NCI-H2196 treated with DMSO at 0.1 percent for 48 hours (cell line): ENCODE measurements around the gene FAM13A.

Experiments
- DNase-seq: peaks from one replicate; lab custom pipeline; 2025; ENCODE audit not compliant: unreplicated experiment; lab: John Stamatoyannopoulos, UW

Gene FAM13A

DNA sequence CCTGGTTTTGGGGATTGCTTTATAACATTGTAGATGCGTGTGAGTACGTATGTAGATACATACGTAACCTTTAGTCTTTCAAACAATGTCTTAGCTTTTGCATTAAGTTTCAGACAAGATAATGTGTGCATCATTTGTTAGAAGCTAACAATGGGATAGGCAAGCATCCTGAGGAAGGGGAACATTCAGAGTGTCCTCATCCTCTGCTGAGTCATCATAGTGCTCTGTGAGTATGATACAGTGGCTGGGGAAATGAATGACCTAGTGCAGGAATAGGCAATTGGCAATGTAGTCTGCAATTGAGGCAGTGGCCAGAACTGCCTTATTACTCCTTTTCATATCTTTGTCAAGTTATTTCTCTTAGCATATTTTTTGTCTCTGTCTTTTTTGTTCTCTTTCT, 366.6 kb downstream of the FAM13A start:
- DNase-seq: no peak

DNA sequence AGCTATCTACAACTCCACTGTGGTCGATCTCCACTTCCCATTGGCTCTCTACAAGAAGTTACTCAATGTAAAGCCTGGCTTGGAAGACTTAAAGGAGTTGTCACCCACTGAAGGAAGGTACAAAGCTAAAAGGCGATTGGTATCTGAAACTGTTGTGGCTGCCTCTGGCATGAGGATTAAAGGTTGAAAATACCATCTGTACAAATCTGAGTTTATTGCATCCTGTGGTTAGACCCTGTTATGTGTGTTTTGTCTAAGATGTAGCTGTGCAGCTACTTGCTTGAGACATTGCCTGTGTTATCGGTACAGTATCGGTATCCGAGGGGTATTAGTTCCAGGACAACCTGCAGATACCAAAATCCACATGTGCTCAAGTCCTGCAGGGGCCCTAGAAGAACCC, 375.8 kb downstream of the FAM13A start:
- DNase-seq: no peak
